T-helper 17 cell (primary cell): ENCODE results near the gene OR8U1. TPM values are rescaled to one million over a fixed set of nuclear protein-coding genes. Genes with fewer than 3 reads are reported as not detected.
"Not testable (repeated sequence)": the region's sequence is repeated elsewhere in the genome, so short reads cannot be mapped to it uniquely, and the experiment has no call there.

Experiments
- ATAC-seq: fragments of 150-1000 bp; cut with Tn5 transposase; 2 replicates; pipeline ENCODE4 v1.10.0; 2021; ENCODE audit warnings: mild to moderate bottlenecking, moderate library complexity
- DNase-seq, 3 donors: peaks; one replicate each; pipeline versions ENCODE4 v3.0.0 to v3.0.0-alpha.2; 2020 to 2021
- H3K9me3 ChIP-seq: one replicate; pipeline ENCODE4 v1.7.0; 2013; ENCODE audit warnings: low read length, mild to moderate bottlenecking; ENCODE audit not compliant: control insufficient read depth, poor library complexity, severe bottlenecking
- H3K27ac Mint-ChIP-seq: one replicate; pipeline ENCODE4 v1.8.0; 2022; ENCODE audit warnings: mild to moderate bottlenecking, moderate library complexity, mixed read lengths
- H3K27me3 Mint-ChIP-seq: one replicate; pipeline ENCODE4 v1.8.0; 2022; ENCODE audit warnings: mixed read lengths
- H3K36me3 Mint-ChIP-seq: one replicate; pipeline ENCODE4 v1.8.0; 2022; ENCODE audit warnings: low read depth, mixed read lengths
- H3K4me1 Mint-ChIP-seq: one replicate; pipeline ENCODE4 v1.8.0; 2022; ENCODE audit warnings: mild to moderate bottlenecking, mixed read lengths
- H3K4me3 Mint-ChIP-seq: one replicate; pipeline ENCODE4 v1.8.0; 2022; ENCODE audit warnings: mild to moderate bottlenecking, moderate library complexity, mixed read lengths
- total RNA-seq, 4 donors: library from RNA in 2 of 4; stranded (reverse) in 2 of 4; gene quantifications; one replicate each; pipeline ENCODE4 v1.2.3 and lab custom pipeline; 2022 to 2026

OR8U1 gene
- total RNA-seq (not detected), total RNA-seq (lab: John Stamatoyannopoulos, UW) (0 reads per million in 2 donors)

DNA sequence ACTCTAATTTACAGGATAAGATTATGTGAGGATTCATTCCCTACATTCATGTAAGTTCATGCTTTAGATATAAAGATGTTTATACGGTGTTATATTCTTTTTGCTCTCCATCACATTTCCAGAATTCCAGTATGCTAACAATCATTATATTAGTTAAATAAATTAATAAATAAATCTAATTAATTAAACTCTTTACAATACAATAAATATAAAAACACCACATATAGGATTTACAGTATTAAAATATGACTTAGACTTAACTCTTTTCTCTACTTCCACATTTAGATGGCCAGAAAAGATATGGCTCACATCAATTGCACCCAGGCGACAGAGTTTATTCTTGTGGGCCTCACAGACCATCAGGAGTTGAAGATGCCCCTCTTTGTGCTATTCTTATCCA, at the start of gene OR8U1:
TSS of gene OR8U1 (plus strand) at position 301 of the 400 bp plus-strand sequence. CDS start at position 301, 0 bp downstream.
- Mint-ChIP-seq H3K27ac (no peak within 1 kb of the TSS), H3K36me3 (no peaks in the 10 kb centered on the region), H3K4me3 (no peak within 1 kb of the TSS), H3K27me3 (no peaks in the 10 kb centered on the region), H3K4me1 (no peaks in the 10 kb centered on the region)
- no peak for DNase-seq
- no peaks in the 10 kb centered on the region for H3K9me3 ChIP-seq
- ATAC-seq = no peak

DNA sequence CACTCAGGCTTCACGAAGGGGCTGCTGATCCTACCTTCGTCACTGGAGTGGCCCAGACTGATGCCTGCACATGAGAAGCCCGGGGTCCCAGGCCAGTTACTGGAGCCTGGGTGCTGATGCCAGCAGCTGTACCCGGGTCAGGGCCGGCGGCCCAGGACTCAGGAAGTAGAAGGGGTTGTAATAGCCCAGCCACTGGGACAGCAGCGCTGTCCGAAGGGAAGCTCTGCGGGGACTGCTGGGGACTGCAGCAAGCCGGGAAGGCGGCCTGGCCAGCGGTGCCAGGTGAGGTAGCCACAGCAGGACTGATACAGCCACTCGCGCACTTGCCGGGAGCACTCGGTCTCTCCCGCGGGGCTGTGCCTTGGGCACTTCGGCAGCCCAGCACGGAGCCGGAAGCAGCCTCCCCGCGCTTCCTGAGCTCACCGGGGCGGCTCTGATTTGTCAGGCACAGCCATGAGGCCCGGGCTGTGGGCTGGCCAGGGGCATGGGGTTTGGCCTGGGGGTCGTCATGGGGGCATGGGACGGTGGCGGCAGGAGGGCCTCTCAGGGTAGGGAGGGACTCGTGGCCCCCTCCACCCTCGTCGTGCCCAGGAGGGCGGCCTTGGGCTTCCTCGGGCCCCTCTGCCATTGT, 43.4 kb upstream of the OR8U1 start:
- no peaks in the 10 kb centered on the region for H3K9me3 ChIP-seq
- Mint-ChIP-seq H3K4me1 (no peaks in the 10 kb centered on the region), H3K27ac (no peak overlapping the region), H3K4me3 (no peak overlapping the region), H3K36me3 (no peaks in the 10 kb centered on the region), H3K27me3 (no peaks in the 10 kb centered on the region)
- DNase-seq (no peak), ATAC-seq (no peak)

DNA sequence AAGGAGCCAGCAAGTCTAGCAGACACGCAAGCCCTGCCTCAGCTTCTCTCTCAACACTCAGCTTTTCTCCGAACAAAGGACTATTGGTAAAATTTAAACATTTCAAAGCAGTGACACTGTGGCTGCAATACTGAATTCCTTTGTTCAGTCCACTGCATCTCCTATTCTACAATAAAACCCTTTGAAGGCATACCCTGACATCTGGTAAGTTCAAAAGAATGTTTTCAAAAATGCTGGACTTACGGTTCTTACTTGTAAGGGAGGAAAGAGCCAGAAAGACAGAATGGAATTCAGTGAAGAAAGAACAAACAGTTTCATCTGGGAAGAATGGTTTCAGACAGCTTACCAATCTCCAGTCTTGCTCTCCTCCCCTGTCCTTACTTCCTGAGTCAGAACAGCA, 42.3 kb upstream of the OR8U1 start:
- Mint-ChIP-seq H3K27me3 (no peaks in the 10 kb centered on the region), H3K4me1 (no peaks in the 10 kb centered on the region), H3K4me3 (no peak overlapping the region), H3K36me3 (no peaks in the 10 kb centered on the region), H3K27ac (no peak overlapping the region)
- H3K9me3 ChIP-seq = no peaks in the 10 kb centered on the region
- DNase-seq (no peak), ATAC-seq (no peak)

DNA sequence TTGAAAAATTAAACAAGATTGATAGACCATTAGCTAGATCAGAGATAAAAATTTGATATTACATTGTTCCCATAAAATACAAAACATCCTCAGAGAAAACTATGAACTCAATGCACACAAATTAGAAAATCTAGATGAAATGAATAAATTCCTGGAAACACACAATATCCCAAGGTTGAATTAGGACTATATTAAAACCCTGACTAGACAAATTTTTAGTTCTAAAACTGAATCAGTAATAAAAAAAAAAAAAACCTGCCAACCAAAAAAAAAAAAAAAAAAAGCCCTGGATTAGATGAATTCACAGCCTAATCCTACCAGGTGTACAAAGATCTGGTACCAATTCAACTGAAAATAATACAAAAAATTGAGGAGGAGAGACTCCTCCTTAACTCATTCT, 35.1 kb upstream of the OR8U1 start:
- no peak for DNase-seq
- H3K4me3 Mint-ChIP-seq = no peak overlapping the region
- no peak overlapping the region for H3K27ac Mint-ChIP-seq
- H3K9me3 ChIP-seq = no peaks in the 10 kb centered on the region
- H3K27me3 Mint-ChIP-seq = no peaks in the 10 kb centered on the region
- no peaks in the 10 kb centered on the region for H3K4me1 Mint-ChIP-seq
- ATAC-seq = no peak
- no peaks in the 10 kb centered on the region for H3K36me3 Mint-ChIP-seq

DNA sequence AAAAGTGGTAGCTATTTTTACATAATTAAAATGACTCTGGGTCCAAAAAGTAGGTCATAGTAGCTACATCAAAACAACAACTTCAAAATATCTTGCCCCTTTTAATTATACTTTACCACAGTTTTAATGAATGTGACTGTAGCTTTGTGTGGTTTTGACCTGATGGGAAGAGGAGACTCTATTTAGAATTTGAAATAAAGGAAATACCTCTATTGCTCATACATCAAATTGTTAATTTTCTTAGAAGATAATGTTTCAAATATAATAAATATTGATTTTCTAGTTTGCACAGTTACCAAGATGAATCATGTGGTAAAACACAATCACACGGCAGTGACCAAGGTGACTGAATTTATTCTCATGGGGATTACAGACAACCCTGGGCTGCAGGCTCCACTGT, 29.7 kb upstream of the OR8U1 start, which contains the start of gene OR8K1:
TSS of gene OR8K1 (plus strand) at position 301 of the 400 bp plus-strand sequence. CDS start at position 301, 0 bp downstream.
- no peaks in the 10 kb centered on the region for H3K4me1 Mint-ChIP-seq
- no peaks in the 10 kb centered on the region for H3K36me3 Mint-ChIP-seq
- H3K27me3 Mint-ChIP-seq = no peaks in the 10 kb centered on the region
- DNase-seq (no peak), ATAC-seq (no peak)
- H3K27ac Mint-ChIP-seq = no peak within 1 kb of the TSS
- H3K9me3 ChIP-seq = no peaks in the 10 kb centered on the region
- H3K4me3 Mint-ChIP-seq = no peak within 1 kb of the TSS

DNA sequence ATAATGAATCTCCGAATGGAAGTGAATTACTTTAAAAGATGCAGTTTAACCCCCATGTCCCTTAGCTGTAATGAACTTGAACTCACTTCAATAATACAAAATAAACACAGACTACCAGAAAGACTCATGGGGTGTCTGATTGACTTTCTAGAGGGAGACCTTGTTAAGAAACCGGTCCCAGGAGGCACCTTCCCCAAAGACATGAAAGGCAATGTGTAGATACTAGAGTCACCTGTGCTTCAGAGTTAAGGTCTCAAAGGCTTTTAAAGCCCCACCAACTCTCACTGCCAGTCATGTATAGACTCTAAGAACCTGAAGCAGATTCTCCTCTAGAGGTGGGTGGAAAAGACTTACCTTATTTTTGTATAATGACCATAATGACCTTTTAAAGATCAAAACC, 21.4 kb upstream of the OR8U1 start, which contains the start of gene OR8J1:
TSS of gene OR8J1 (plus strand) at position 301 of the 400 bp plus-strand sequence. CDS start 5,956 bp downstream, outside the sequence.
- H3K4me3 Mint-ChIP-seq = no peak within 1 kb of the TSS
- no peak for DNase-seq
- H3K36me3 Mint-ChIP-seq = no peaks in the 10 kb centered on the region
- H3K4me1 Mint-ChIP-seq = no peaks in the 10 kb centered on the region
- no peaks in the 10 kb centered on the region for H3K9me3 ChIP-seq
- no peaks in the 10 kb centered on the region for H3K27me3 Mint-ChIP-seq
- ATAC-seq = no peak
- H3K27ac Mint-ChIP-seq = no peak within 1 kb of the TSS

DNA sequence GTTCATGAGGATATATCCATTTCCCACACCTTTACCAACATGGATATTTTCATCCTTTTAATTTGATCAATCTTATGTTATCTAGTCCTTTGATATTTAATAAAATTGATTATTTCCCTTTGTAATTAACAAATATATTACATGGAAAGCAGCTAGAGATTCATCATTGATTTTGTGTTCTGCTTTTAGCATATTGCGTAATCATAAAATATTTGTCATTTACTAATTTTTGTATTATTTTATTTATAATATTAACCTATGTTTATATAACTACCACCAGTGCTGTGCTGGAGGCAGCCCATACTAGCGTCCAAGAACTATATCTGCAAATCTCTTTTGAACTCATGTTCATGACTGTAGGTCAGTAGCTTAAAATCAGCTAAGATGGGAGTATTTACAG, 4.7 kb downstream of the OR8U1 start:
- Mint-ChIP-seq H3K27ac (no peak overlapping the region), H3K36me3 (no peaks in the 10 kb centered on the region), H3K27me3 (no peaks in the 10 kb centered on the region), H3K4me3 (no peak overlapping the region), H3K4me1 (no peaks in the 10 kb centered on the region)
- no peak for ATAC-seq
- DNase-seq = no peak
- H3K9me3 ChIP-seq = no peaks in the 10 kb centered on the region

DNA sequence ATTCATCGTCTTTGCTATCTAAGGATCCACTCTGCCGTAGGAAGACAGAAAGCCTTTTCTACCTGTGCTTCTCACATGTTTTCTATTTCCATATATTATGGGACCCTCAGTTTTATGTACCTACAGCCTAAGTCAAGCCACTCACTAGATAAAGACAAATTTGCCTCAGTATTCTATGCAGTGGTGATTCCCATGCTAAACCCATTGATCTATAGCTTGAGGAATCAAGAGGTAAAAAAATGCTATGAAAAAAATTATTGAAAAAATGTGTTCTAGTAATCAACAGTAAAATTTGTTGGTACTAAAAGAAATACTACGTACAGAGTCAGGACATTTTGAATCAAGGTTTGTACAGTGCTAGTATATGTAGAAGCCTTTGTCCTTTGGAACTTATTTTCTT, 19.0 kb downstream of the OR8U1 start:
- ATAC-seq = no peak
- no peaks in the 10 kb centered on the region for H3K9me3 ChIP-seq
- no peak overlapping the region for H3K4me3 Mint-ChIP-seq
- no peak overlapping the region for H3K27ac Mint-ChIP-seq
- H3K4me1 Mint-ChIP-seq = no peaks in the 10 kb centered on the region
- no peak for DNase-seq
- H3K27me3 Mint-ChIP-seq = no peaks in the 10 kb centered on the region
- H3K36me3 Mint-ChIP-seq = no peaks in the 10 kb centered on the region

DNA sequence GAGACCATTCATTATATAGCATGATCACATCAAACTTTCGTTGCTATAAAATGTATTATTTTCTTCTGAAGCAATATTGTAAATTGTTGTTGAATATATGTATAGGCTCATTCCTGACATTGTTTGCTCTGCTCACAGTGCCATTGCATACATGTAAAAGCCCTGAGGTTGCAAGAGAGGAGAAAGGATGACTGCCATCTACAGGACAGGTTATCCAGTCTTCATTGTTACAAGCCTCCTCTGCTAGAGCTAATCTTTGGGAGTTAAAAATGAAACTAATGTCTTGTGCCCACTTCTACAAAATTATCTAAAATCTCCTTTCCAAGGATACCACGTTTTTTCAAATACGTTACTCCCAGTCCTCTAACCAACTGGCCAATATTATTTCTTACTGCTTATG, 20.6 kb downstream of the OR8U1 start:
- no peaks in the 10 kb centered on the region for H3K9me3 ChIP-seq
- H3K36me3 Mint-ChIP-seq = no peaks in the 10 kb centered on the region
- no peak overlapping the region for H3K27ac Mint-ChIP-seq
- no peak overlapping the region for H3K4me3 Mint-ChIP-seq
- no peaks in the 10 kb centered on the region for H3K4me1 Mint-ChIP-seq
- DNase-seq (no peak), ATAC-seq (no peak)
- H3K27me3 Mint-ChIP-seq = no peaks in the 10 kb centered on the region

DNA sequence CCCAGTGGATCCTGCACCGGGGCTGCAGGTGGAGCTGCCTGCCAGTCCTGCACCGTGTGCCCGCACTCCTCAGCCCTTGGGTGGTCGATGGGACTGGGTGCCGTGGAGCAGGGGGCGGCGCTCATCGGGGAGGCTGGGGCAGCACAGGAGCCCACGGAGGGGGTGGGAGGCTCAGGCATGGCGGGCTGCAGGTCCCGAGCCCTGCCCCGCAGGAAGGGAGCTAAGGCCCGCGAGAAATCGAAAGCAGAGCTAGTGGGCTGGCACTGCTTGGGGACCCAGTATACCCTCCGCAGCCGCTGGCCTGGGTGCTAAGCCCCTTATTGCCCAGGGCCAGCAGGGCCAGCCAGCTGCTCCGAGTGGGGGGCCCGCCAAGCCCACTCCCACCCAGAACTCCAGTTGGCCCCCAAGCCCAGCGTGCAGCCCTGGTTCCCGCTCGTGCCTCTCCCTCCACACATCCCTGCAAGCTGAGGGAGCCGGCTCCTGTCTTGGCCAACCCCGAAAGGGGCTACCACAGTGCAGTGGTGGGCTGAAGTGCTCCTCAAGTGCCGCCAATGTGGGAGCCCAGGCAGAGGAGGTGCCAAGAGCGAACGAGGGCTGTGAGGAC, 26.5 kb downstream of the OR8U1 start:
- not testable (repeated sequence) for H3K9me3 ChIP-seq, H3K4me3 Mint-ChIP-seq, H3K4me1 Mint-ChIP-seq, ATAC-seq, DNase-seq, H3K27ac Mint-ChIP-seq, H3K36me3 Mint-ChIP-seq, H3K27me3 Mint-ChIP-seq

DNA sequence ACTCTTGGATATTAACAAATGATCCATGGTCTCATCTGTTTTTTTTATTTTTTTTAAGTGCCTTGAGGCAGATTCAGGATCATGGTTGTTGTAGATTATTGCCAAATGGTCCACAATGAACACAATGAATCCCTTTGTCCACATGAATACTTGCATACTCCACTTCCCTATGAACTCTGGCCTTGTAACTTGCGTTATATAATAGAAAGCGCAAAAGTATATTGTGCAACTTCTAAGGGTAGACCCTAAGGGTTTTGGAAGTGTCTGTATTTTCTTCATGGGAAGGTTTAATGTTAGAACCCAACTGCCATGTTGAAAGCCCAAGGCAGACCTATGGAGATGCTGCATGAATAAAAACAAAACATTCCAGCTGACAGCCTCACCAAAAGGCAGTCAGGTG, 29.0 kb downstream of the OR8U1 start:
- no peak for ATAC-seq
- H3K27me3 Mint-ChIP-seq = no peaks in the 10 kb centered on the region
- DNase-seq = no peak

DNA sequence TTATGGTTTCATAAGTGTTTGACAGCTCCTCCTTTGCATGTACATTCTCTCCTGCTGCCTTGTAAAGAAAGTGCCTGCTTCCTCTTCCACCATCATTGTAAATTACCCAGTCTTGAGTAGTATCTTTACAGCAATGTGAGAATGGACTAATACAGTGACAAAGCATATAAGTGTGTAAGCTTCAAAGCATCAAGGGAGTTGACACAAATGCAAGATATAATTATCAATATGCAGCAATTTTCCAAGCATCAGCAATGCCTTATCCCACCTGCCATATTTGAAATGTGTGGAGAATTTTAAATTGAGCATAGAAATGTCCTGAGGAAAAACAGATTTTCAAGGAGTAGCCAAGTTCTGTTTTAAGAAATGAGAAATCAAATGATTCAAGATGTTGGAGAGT, 35.4 kb downstream of the OR8U1 start:
- H3K9me3 ChIP-seq = no peaks in the 10 kb centered on the region
- no peak overlapping the region for H3K27ac Mint-ChIP-seq
- no peak overlapping the region for H3K4me3 Mint-ChIP-seq
- no peaks in the 10 kb centered on the region for H3K27me3 Mint-ChIP-seq
- ATAC-seq = no peak
- no peaks in the 10 kb centered on the region for H3K4me1 Mint-ChIP-seq
- no peak for DNase-seq
- H3K36me3 Mint-ChIP-seq = no peaks in the 10 kb centered on the region

More for the DNA sequence above, 29.0 kb downstream of the OR8U1 start:
- Mint-ChIP-seq H3K36me3 (no peaks in the 10 kb centered on the region), H3K27ac (no peak overlapping the region), H3K4me1 (no peaks in the 10 kb centered on the region), H3K4me3 (no peak overlapping the region)
- no peaks in the 10 kb centered on the region for H3K9me3 ChIP-seq

DNA sequence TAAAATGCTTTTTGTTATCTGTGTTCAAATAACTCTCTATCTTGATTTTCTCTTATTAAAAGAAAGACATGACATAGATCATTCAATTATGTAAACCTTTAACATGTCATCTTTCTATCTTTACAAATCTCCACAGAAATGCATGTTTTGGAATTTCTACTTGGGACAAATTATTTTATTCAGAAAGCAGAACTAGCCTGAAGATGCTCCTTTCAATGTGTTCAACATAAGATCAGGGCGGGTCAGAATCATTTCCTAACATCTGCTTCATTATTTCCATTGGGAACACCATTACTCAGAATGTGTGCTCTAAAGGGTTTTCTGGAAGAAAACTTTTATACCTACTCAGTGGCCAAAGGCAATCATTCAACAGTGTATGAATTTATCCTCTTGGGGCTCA, 37.0 kb downstream of the OR8U1 start, which contains the start of gene OR5AL1:
TSS of gene OR5AL1 (plus strand) at position 301 of the 400 bp plus-strand sequence.
- ATAC-seq (no peak), DNase-seq (no peak)
- Mint-ChIP-seq H3K36me3 (no peaks in the 10 kb centered on the region), H3K27me3 (no peaks in the 10 kb centered on the region), H3K4me1 (no peaks in the 10 kb centered on the region), H3K27ac (no peak within 1 kb of the TSS), H3K4me3 (no peak within 1 kb of the TSS)
- no peaks in the 10 kb centered on the region for H3K9me3 ChIP-seq
